Osteocyte (in vitro differentiated cells): Measurements from ENCODE around the gene DENND5B. TPM values are rescaled to one million over a fixed set of nuclear protein-coding genes. Genes with fewer than 3 reads are reported as not detected.

Experiments used
- DNase-seq: peaks from one replicate; pipeline ENCODE4 v3.0.0; 2021; ENCODE audit warnings: mixed read lengths; ENCODE audit not compliant: unreplicated experiment; ENCODE audit errors: extremely low spot score
- H3K27ac Mint-ChIP-seq: one replicate; pipeline ENCODE4 v1.8.0; 2021; ENCODE audit warnings: mild to moderate bottlenecking, mixed read lengths; ENCODE audit not compliant: unreplicated experiment
- H3K27me3 Mint-ChIP-seq: one replicate; pipeline ENCODE4 v1.8.0; 2021; ENCODE audit warnings: mixed read lengths; ENCODE audit not compliant: unreplicated experiment
- H3K36me3 Mint-ChIP-seq: one replicate; pipeline ENCODE4 v1.8.0; 2021; ENCODE audit warnings: mixed read lengths; ENCODE audit not compliant: unreplicated experiment
- H3K4me1 Mint-ChIP-seq: one replicate; pipeline ENCODE4 v1.8.0; 2021; ENCODE audit warnings: mixed read lengths; ENCODE audit not compliant: unreplicated experiment
- H3K4me3 Mint-ChIP-seq: one replicate; pipeline ENCODE4 v1.8.0; 2021; ENCODE audit warnings: mild to moderate bottlenecking, moderate library complexity, mixed read lengths; ENCODE audit not compliant: unreplicated experiment
- H3K9me3 Mint-ChIP-seq: one replicate; pipeline ENCODE4 v1.8.0; 2021; ENCODE audit warnings: mixed read lengths; ENCODE audit not compliant: unreplicated experiment
- total RNA-seq: library from RNA; stranded (reverse); gene quantifications from 2 replicates; pipeline ENCODE4 v1.2.1, GENCODE V29; 2021
- TF ChIP-seq, protein P1 (sequence below): fragments of 200-600 bp; sonication (generic); IDR thresholded peaks from 2 replicates; pipeline ENCODE4 v1.5.0; 2021; ENCODE audit warnings: antibody characterized with exemption, mild to moderate bottlenecking, moderate library complexity

DENND5B gene
- total RNA-seq, 1 donor from 2014 or later = 17.8 TPM

- Mint-ChIP-seq H3K27me3 (no peaks in the 10 kb centered on the region), H3K4me1 (peaks cover 74% of the 10 kb centered on the region), H3K27ac (peak overlapping the region; percentile 35), H3K36me3 (no peaks in the 10 kb centered on the region), H3K4me3 (no peak overlapping the region), H3K9me3 (no peaks in the 10 kb centered on the region)
- DNase-seq = no peak
- TF ChIP-seq, protein P1, sequence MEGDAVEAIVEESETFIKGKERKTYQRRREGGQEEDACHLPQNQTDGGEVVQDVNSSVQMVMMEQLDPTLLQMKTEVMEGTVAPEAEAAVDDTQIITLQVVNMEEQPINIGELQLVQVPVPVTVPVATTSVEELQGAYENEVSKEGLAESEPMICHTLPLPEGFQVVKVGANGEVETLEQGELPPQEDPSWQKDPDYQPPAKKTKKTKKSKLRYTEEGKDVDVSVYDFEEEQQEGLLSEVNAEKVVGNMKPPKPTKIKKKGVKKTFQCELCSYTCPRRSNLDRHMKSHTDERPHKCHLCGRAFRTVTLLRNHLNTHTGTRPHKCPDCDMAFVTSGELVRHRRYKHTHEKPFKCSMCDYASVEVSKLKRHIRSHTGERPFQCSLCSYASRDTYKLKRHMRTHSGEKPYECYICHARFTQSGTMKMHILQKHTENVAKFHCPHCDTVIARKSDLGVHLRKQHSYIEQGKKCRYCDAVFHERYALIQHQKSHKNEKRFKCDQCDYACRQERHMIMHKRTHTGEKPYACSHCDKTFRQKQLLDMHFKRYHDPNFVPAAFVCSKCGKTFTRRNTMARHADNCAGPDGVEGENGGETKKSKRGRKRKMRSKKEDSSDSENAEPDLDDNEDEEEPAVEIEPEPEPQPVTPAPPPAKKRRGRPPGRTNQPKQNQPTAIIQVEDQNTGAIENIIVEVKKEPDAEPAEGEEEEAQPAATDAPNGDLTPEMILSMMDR = no peak
These were observed 69.0 kb downstream of the DENND5B start for GRCh38 chr12:31521964-31522363.

GRCh38 chr12:31519511-31519910 is 71.4 kb downstream of the DENND5B start:
- peak overlapping the region; percentile 81 for H3K27ac Mint-ChIP-seq
- no peaks in the 10 kb centered on the region for H3K27me3 Mint-ChIP-seq
- no peak overlapping the region for H3K4me3 Mint-ChIP-seq
- no peak for DNase-seq
- no peaks in the 10 kb centered on the region for H3K9me3 Mint-ChIP-seq
- H3K36me3 Mint-ChIP-seq = no peaks in the 10 kb centered on the region
- TF ChIP-seq, protein P1 = no peak
- H3K4me1 Mint-ChIP-seq = peaks cover 64% of the 10 kb centered on the region

DNA sequence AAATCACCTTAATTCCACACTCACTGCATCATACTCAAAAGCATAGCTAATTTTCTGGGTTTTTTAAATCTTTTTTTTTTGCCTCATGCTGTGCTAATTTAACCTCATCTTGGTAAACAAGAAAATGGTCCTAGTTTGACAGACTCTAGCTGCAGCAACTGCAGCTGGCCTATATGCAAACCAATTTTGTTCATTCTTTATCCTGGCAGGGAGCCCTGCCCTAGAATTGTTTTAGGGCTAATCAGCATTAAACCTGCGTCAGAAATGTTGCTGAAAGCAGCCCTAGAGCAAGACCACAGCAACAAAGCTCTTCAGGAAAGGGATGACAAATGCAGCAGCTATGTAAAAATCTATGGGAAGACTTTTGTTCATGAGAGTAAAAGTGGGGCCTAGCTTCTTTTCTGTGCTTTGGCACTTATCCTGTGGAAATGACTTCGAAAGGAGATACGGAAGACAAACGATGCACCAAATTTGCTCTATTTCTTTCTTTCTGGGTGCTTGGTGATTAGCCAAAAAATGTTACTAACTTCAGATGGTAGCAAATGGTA is 72.2 kb downstream of the DENND5B start:
- H3K4me1 Mint-ChIP-seq = peaks cover 64% of the 10 kb centered on the region
- TF ChIP-seq, protein P1 = no peak
- no peak for DNase-seq
- H3K4me3 Mint-ChIP-seq = peak overlapping the region; percentile 14
- H3K9me3 Mint-ChIP-seq = no peaks in the 10 kb centered on the region
- peak overlapping the region; percentile 81 for H3K27ac Mint-ChIP-seq
- H3K36me3 Mint-ChIP-seq = no peaks in the 10 kb centered on the region
- H3K27me3 Mint-ChIP-seq = no peaks in the 10 kb centered on the region

GRCh38 chr12:31517994-31518393 is 72.9 kb downstream of the DENND5B start:
- Mint-ChIP-seq H3K27me3 (no peaks in the 10 kb centered on the region), H3K36me3 (no peaks in the 10 kb centered on the region), H3K4me3 (no peak overlapping the region), H3K4me1 (peaks cover 58% of the 10 kb centered on the region), H3K9me3 (no peaks in the 10 kb centered on the region), H3K27ac (peak overlapping the region; percentile 81)
- no peak for DNase-seq
- TF ChIP-seq, protein P1 = no peak

DNA sequence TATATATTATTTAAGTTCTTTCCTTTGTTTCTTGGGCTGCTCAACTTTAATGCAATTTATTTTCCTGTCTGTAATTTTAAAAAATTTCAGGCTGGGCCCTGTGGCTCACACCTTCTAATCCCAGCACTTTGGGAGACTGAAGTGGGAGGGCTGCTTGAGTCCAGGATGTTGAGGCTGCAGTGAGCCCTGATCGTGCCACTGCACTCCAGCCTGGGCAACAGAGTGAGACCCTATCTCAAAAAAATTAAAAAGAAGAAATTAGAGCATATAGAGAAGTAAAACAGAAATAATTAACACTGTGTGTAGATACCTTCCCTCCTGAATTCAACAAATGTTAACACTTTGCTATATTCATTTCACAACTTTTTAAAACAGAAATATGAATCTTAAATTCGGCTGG is 74.2 kb downstream of the DENND5B start:
- no peak for DNase-seq
- Mint-ChIP-seq H3K27me3 (no peaks in the 10 kb centered on the region), H3K4me3 (no peak overlapping the region), H3K9me3 (no peaks in the 10 kb centered on the region), H3K4me1 (peaks cover 47% of the 10 kb centered on the region), H3K27ac (peak overlapping the region; percentile 81), H3K36me3 (no peaks in the 10 kb centered on the region)
- TF ChIP-seq, protein P1 = no peak
